Activated CD4-positive, CD25-positive, alpha-beta regulatory T cell treated with anti-CD3 and anti-CD28 coated beads, Interleukin-2, amount 50 U/mL, for 16 hours (primary cell): ENCODE results near the gene ZNF407.
"Not testable (repeated sequence)": the region's sequence is repeated elsewhere in the genome, so short reads cannot be mapped to it uniquely, and the experiment has no call there.

ENCODE experiments used
- DNase-seq: peaks from one replicate; pipeline ENCODE4 v3.0.0-alpha.2; 2020; ENCODE audit warnings: low read depth, low spot score

ZNF407 gene

GRCh38 chr18:75097491-75098225 lies 500.0 kb downstream of the ZNF407 start:
- DNase-seq = no peak

DNA sequence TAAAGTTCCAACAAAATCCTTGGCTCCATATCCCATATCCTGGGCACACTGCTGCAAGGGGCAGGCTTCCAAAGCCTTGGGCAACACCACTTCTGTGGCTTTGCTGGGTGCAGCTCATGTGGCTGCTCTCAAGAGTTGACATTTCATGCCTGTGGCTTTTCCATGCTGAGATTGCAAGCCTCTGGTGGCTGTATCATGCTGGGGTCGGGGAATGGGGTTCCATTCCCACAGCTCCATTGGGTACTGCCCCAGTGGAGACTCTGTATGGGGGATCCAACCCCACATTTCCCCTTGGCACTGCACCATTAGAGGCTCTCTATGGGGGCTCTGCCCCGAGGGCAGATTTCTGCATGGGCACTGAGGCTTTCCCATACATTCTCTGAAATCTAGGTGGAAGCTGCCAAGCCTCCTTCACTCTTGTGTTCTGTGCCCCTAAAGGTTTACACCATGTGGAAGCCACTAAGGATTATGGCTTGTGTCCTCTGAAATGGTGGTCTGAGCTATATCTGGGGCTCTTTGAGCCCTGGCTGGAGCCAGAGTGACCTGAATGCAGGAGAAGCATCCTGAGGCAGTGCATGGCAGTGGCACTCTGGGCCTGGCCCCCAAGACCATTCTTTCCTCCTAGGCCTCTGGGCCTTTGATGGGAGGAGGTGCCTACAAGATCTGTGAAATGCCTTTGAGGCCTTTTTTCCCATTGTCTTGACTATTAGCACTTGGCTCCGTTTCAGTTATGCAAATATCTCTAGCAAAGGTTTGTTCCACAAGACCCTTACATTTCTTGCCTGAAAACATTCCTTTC lies 503.4 kb downstream of the ZNF407 start:
- no peak for DNase-seq

DNA sequence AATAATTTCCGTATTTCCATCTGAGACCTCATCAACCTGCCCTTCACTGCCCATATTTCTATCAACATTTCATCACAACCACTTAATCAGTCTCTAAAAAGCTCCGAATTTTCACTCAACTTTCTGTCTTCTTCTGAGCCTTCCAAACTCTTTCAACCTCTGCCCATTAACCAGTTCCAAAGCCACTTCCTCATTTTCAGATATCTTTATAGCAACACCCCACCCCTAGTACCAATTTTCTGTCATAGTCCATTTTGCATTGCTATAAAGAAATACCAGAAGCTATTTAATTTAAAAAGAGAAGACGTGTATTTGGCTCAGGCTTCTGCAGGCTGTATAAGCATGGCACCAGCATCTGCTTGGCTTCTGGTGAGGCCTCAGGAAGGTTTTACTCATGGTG lies 504.2 kb downstream of the ZNF407 start:
- no peak for DNase-seq

GRCh38 chr18:75104029-75104428 lies 506.4 kb downstream of the ZNF407 start:
- not testable (repeated sequence) for DNase-seq

- DNase-seq = no peak
Observed at GRCh38 chr18:75104483-75104882, 506.8 kb downstream of the ZNF407 start.

- DNase-seq = no peak
Observed at GRCh38 chr18:75105551-75106254, 508.0 kb downstream of the ZNF407 start.

- DNase-seq = no peak
Observed at GRCh38 chr18:75106746-75107145, 509.1 kb downstream of the ZNF407 start.

GRCh38 chr18:75107196-75107930 lies 509.7 kb downstream of the ZNF407 start:
- DNase-seq = no peak

DNA sequence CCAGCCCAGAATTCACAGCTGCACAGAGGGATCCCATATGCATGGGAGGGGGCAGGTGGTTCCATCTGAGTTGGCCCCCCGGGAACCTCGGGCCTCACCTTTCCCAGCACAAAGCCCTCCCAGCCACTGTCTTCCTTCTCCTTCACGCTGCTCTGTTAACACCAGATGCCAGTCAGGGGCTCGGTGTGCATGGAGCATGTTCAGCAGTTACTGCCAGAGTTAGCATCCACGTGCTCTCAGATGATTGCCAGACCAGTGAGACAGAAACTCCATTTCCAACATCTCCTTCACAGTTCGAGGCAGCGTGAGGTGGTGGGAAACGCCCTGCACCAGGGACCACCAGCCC lies 510.2 kb downstream of the ZNF407 start:
- DNase-seq = no peak

DNA sequence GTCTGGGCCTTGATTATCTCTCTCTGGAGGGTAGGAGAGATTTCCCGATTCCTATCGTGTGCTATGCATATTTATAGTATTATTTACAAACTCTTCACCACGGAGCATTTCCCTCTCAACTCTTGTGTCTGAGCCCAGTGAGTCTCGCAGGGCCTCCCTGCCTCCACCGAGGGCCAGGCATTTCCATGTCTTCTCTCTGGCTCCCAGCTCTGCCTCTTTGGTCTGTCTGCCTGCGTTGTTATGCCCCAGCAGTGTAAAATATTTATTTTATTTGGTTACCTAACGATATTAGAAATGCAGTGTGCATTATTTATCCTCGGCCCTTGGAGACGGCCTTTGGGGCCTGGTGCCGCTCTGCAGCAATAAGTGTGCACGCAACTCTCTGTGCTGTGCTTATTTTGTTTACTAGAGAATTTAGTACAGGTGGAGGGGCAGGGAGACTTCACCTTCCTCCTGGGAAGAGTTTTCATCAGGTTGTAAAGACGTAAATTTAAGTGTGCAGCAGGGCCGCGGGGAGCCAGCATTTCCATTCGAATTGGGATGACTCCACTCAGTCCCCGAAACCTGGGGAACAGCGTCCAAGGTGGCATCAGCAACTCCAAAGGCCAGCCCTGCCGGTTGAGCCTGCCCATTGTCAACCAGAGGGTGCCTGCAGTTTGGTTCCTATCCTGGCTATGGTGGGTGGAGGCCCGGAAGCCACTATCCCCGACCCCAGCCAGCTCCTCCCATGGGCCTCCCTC lies 511.1 kb downstream of the ZNF407 start:
- no peak for DNase-seq

GRCh38 chr18:75109319-75109691 lies 511.6 kb downstream of the ZNF407 start:
- no peak for DNase-seq

- no peak for DNase-seq
Observed at GRCh38 chr18:75109819-75110218, 512.1 kb downstream of the ZNF407 start.

GRCh38 chr18:75110311-75110710 lies 512.6 kb downstream of the ZNF407 start:
- no peak for DNase-seq

GRCh38 chr18:75110846-75111415 lies 513.3 kb downstream of the ZNF407 start:
- DNase-seq = no peak

- no peak for DNase-seq
Observed at GRCh38 chr18:75111760-75112159, 514.1 kb downstream of the ZNF407 start.

DNA sequence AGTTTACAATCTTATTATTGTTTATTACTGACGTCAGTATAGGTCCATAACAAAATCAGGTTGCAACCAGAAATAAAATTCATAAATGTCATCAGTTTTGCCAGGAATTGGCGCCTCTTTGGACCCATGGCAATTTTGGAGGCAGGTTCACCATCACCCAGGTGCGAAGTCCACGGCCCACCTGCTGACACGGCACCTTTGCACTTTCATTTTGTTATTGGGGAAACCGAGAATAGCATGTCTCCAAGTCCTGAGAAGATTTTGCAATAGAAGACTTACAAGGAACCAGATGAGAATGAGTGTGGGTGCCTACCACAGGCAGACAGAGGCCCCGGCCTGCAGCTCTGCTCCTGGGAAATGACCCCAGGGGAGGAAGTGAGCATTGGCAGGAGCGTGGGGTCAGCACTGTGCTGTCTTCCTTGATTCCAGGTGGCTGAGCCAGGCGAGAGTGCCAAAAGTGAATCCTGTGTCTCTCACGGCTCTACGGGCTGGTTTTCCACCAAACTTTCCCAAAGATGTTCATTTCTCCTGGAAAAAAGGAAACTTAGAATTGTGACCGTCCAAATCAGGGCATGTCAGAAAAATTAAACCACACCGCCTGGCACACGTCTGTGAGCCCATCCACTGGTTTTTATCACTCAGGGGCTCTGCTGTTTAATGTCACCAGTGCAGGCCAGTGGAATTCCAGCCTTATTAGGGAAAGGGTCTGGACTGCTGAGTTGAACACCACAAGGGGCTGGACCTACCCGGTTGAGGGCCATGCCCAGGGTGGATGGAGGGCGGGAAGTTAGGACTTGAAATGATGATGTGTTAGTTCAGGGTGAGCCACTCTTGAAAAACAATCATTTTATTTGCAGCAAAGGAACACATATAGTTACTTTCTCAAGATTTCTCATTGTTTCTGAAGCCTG lies 514.8 kb downstream of the ZNF407 start:
- DNase-seq = no peak

DNA sequence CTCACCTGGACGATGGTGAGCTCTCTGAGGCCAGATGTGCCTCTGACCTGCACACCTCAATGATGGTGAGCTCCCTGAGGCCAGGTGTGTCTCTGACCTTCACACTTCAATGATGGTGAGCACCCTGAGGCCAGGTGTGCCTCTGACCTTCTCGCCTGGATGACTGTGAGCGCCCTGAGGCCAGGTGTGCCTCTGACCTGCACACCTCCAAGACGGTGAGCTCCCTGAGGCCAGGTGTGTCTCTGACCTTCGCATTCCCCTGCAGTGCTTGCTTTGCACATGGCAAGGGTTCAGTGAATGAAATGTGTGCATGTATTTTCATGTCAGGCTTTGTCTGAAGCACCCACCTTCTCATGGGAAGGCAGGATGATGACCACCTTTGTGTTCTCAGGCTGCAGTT lies 515.8 kb downstream of the ZNF407 start:
- DNase-seq = no peak

DNA sequence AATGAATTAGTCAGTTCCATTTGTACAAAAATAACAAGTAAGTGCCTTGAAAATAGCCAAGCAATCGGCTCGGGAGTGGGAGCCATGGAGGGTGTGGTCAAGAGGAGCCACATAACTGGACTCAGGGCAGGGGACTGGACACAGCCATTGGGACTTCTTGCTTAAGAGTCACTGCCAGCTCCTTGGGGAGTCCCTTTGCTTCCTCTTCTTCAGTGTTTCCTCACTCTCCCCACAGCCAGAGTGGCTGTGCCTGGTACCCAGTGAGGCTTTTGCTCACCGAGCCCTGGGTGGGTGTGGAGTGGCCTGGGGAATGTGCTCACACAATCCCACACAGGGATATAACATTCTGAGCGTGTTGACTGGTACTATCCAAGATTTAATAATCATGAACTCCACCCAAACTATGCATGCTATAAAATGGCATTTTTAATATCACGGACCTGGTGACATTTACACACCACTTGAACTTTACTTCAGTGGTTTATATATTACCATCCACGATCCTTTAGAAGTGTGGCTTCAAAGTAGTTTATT lies 516.6 kb downstream of the ZNF407 start:
- DNase-seq = no peak
